Measurements from ENCODE around the gene STX8. TPM values are rescaled to one million over a fixed set of nuclear protein-coding genes. Genes with fewer than 3 reads are reported as not detected.

The STX8 gene
- total and polyA plus RNA-seq, 4 donors, result 14.7 to 39.5 (median 28.7) TPM

DNA sequence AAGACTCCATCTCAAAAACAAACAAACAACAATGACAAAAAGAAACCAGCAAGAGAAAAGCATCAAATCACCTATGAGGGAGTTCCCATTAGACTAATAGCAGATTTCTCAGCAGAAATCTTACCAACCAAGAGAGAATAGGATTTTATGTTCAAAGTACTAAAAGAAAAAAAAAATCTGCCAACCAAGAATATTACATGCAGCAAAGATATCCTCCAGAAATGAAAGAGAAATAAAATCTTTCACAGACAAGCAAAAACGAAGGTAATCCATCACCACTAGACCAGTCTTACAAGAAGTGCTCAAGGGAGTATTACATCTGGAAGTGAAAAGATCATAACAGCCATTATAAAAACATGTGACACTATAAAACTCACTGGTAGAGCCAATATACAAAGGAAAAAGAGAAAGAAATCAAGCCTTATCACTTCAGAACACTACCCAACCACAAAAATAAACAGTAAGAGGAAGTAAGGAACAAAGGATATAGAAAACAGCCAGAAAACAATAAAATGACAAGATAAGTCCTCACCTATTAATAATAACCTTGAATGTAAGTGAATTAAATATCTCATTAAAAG is 66.3 kb downstream of the STX8 start (continued):
- TF ChIP-seq, protein P1, sequence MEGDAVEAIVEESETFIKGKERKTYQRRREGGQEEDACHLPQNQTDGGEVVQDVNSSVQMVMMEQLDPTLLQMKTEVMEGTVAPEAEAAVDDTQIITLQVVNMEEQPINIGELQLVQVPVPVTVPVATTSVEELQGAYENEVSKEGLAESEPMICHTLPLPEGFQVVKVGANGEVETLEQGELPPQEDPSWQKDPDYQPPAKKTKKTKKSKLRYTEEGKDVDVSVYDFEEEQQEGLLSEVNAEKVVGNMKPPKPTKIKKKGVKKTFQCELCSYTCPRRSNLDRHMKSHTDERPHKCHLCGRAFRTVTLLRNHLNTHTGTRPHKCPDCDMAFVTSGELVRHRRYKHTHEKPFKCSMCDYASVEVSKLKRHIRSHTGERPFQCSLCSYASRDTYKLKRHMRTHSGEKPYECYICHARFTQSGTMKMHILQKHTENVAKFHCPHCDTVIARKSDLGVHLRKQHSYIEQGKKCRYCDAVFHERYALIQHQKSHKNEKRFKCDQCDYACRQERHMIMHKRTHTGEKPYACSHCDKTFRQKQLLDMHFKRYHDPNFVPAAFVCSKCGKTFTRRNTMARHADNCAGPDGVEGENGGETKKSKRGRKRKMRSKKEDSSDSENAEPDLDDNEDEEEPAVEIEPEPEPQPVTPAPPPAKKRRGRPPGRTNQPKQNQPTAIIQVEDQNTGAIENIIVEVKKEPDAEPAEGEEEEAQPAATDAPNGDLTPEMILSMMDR (IDR thresholded peaks at IDR 0.05; ENCODE audit: low read depth, low read length, missing input control), result no peak

DNA sequence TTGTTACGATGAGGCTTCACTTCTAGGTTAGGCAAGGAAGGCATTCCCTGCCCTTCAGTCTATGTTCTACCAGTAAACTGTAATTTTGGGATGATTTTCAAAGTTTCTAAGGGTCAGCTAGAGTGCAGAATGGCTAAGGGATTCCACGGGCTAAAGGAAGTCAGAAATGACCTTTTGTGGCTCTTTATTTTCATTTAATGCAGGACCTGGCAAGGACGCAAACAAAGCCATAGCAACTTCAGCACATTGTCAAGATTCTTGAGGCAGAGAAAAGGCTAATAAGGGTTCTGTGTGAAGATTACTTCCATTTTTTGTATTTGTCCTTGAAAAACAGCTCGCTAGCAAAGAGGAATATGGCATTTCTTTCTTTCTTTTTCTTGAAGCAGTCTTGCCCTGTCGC is 76.6 kb downstream of the STX8 start:
- DNase-seq (ENCODE audit: low spot score), result no peak
- Histone ChIP-seq H3K4me1 (ENCODE audit: control insufficient read depth in 4 of 4, insufficient read depth in 4 of 4, low read length in 3 of 4) (no peaks in the 10 kb centered on the region), H3K27me3 (ENCODE audit: control insufficient read depth in 4 of 4, insufficient read depth in 4 of 4, low read length in 3 of 4) (no peaks in the 10 kb centered on the region), H3K9me3 (ENCODE audit: control insufficient read depth in 4 of 4, low read length in 3 of 4) (no peaks in the 10 kb centered on the region), H3K27ac (ENCODE audit: low read depth in 1 of 2, low read length in 2 of 2) (no peak overlapping the region), H3K9ac (ENCODE audit: low read depth in 1 of 2, low read length in 2 of 2) (no peak overlapping the region), H3K36me3 (ENCODE audit: control insufficient read depth in 4 of 4, insufficient read depth in 3 of 4, low read depth in 1 of 4, low read length in 3 of 4) (no peaks in the 10 kb centered on the region), H3K4me3 (ENCODE audit: low read depth in 1 of 3, low read length in 3 of 3) (no peak overlapping the region)
- no peak for TF ChIP-seq RXRA (IDR thresholded peaks at IDR 0.05)
- TF ChIP-seq, protein P2, sequence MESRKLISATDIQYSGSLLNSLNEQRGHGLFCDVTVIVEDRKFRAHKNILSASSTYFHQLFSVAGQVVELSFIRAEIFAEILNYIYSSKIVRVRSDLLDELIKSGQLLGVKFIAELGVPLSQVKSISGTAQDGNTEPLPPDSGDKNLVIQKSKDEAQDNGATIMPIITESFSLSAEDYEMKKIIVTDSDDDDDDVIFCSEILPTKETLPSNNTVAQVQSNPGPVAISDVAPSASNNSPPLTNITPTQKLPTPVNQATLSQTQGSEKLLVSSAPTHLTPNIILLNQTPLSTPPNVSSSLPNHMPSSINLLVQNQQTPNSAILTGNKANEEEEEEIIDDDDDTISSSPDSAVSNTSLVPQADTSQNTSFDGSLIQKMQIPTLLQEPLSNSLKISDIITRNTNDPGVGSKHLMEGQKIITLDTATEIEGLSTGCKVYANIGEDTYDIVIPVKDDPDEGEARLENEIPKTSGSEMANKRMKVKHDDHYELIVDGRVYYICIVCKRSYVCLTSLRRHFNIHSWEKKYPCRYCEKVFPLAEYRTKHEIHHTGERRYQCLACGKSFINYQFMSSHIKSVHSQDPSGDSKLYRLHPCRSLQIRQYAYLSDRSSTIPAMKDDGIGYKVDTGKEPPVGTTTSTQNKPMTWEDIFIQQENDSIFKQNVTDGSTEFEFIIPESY (IDR thresholded peaks at IDR 0.05), result no peak
- no peak for TF ChIP-seq EGR1 (IDR thresholded peaks at IDR 0.05; ENCODE audit: low read depth in 2 of 2)
- TF ChIP-seq RAD21 (IDR thresholded peaks at IDR 0.05), result no peak
- TF ChIP-seq JUND (IDR thresholded peaks at IDR 0.05), result no peak
- TF ChIP-seq YY1 (IDR thresholded peaks at IDR 0.05), result no peak
- TF ChIP-seq FOXA1 (IDR thresholded peaks at IDR 0.05), result no peak
- TF ChIP-seq FOXA2 (IDR thresholded peaks at IDR 0.05), result no peak
- TF ChIP-seq HNF4A (conservative IDR thresholded peaks at IDR 0.05), result no peak
- TF ChIP-seq, protein P3, sequence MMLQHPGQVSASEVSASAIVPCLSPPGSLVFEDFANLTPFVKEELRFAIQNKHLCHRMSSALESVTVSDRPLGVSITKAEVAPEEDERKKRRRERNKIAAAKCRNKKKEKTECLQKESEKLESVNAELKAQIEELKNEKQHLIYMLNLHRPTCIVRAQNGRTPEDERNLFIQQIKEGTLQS (IDR thresholded peaks at IDR 0.05), result no peak
- no peak for TF ChIP-seq TAF1 (conservative IDR thresholded peaks at IDR 0.05)
- WGBS, result 90% methylated on average over 5 of the region's 5 CpGs

DNA sequence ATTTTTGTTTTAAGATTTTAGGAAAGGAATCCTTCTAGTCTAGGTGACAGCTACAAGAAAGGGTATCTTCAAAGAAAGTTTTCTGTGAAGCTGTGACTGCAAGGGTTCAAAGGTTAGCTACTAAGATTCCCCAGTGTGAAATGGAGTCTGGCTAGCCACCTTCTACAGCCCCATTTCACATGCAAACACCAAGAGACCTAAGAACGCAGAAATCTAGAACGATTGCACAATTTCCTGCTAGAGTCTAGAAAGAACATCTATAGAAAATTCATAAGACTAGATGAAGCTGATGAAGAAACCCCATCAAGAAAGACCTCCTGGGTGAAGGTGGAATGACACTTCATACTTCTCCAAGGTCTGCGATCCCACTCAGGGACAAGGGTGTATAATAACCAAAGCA is 77.1 kb downstream of the STX8 start:
- Histone ChIP-seq H3K36me3 (ENCODE audit: control insufficient read depth in 4 of 4, insufficient read depth in 3 of 4, low read depth in 1 of 4, low read length in 3 of 4) (no peaks in the 10 kb centered on the region), H3K4me1 (ENCODE audit: control insufficient read depth in 4 of 4, insufficient read depth in 4 of 4, low read length in 3 of 4) (no peaks in the 10 kb centered on the region), H3K9ac (ENCODE audit: low read depth in 1 of 2, low read length in 2 of 2) (no peak overlapping the region), H3K27ac (ENCODE audit: low read depth in 1 of 2, low read length in 2 of 2) (no peak overlapping the region), H3K4me3 (ENCODE audit: low read depth in 1 of 3, low read length in 3 of 3) (no peak overlapping the region), H3K27me3 (ENCODE audit: control insufficient read depth in 4 of 4, insufficient read depth in 4 of 4, low read length in 3 of 4) (no peaks in the 10 kb centered on the region), H3K9me3 (ENCODE audit: control insufficient read depth in 4 of 4, low read length in 3 of 4) (no peaks in the 10 kb centered on the region)
- WGBS, result 93% methylated on average over 3 of the region's 3 CpGs
- DNase-seq (ENCODE audit: low spot score), result no peak
- no peak for TF ChIP-seq RAD21 (IDR thresholded peaks at IDR 0.05)
- TF ChIP-seq FOXA1 (IDR thresholded peaks at IDR 0.05), result no peak

DNA sequence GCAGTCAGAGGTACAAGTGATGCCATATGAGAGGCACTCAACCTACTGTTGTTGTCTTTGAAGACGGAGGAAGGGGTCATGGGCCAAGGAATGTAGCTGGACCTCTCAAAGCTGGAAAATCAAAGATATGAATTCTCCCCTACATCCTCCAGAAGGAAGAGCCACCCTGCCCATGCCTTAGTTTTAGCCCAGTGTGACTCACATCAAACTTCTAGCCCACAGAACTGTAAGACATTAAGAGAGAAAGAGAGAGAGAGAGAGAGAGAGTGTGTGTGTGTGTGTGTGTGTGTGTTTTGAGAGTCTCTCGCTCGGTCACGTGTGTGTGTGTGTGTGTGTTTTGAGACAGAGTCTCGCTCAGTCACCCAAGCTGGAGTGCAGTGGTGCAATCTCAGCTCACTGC is 87.1 kb downstream of the STX8 start:
- no peaks in the 10 kb centered on the region for H3K9me3 ChIP-seq (ENCODE audit: control insufficient read depth in 4 of 4, low read length in 3 of 4)
- 93% methylated on average over 5 of the region's 5 CpGs for WGBS
- H3K27me3 ChIP-seq (ENCODE audit: control insufficient read depth in 4 of 4, insufficient read depth in 4 of 4, low read length in 3 of 4), result no peaks in the 10 kb centered on the region
- no peak overlapping the region for H3K27ac ChIP-seq (ENCODE audit: low read depth in 1 of 2, low read length in 2 of 2)
- H3K36me3 ChIP-seq (ENCODE audit: control insufficient read depth in 4 of 4, insufficient read depth in 3 of 4, low read depth in 1 of 4, low read length in 3 of 4), result peaks cover 0 to 9% (median 3%) of the 10 kb centered on the region in 4 donors
- no peak overlapping the region for H3K4me3 ChIP-seq (ENCODE audit: low read depth in 1 of 3, low read length in 3 of 3)
- no peaks in the 10 kb centered on the region for H3K4me1 ChIP-seq (ENCODE audit: control insufficient read depth in 4 of 4, insufficient read depth in 4 of 4, low read length in 3 of 4)
- DNase-seq (ENCODE audit: low spot score), result no peak
- TF ChIP-seq SP1 (IDR thresholded peaks at IDR 0.05), result no peak
- TF ChIP-seq, protein P1 (IDR thresholded peaks at IDR 0.05; ENCODE audit: low read depth, low read length, missing input control), result no peak
- TF ChIP-seq YY1 (IDR thresholded peaks at IDR 0.05), result no peak
- TF ChIP-seq NR2F2 (IDR thresholded peaks at IDR 0.05), result no peak
- no peak for TF ChIP-seq FOXA1 (IDR thresholded peaks at IDR 0.05)
- TF ChIP-seq, protein P4, sequence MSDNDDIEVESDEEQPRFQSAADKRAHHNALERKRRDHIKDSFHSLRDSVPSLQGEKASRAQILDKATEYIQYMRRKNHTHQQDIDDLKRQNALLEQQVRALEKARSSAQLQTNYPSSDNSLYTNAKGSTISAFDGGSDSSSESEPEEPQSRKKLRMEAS (IDR thresholded peaks at IDR 0.05), result no peak
- no peak for TF ChIP-seq HNF4A (conservative IDR thresholded peaks at IDR 0.05)
- H3K9ac ChIP-seq (ENCODE audit: low read depth in 1 of 2, low read length in 2 of 2), result no peak overlapping the region

All from liver (tissue), 9 donors.